HG03565 (cell line): Measurements from ENCODE around the gene SH3GL2.

Source experiments
- ATAC-seq: cut with Tn5 transposase; IDR thresholded peaks from one replicate; pipeline ENCODE4 v1.9.1; 2021; ENCODE audit warnings: mild to moderate bottlenecking, moderate library complexity; ENCODE audit not compliant: unreplicated experiment

Gene SH3GL2

DNA sequence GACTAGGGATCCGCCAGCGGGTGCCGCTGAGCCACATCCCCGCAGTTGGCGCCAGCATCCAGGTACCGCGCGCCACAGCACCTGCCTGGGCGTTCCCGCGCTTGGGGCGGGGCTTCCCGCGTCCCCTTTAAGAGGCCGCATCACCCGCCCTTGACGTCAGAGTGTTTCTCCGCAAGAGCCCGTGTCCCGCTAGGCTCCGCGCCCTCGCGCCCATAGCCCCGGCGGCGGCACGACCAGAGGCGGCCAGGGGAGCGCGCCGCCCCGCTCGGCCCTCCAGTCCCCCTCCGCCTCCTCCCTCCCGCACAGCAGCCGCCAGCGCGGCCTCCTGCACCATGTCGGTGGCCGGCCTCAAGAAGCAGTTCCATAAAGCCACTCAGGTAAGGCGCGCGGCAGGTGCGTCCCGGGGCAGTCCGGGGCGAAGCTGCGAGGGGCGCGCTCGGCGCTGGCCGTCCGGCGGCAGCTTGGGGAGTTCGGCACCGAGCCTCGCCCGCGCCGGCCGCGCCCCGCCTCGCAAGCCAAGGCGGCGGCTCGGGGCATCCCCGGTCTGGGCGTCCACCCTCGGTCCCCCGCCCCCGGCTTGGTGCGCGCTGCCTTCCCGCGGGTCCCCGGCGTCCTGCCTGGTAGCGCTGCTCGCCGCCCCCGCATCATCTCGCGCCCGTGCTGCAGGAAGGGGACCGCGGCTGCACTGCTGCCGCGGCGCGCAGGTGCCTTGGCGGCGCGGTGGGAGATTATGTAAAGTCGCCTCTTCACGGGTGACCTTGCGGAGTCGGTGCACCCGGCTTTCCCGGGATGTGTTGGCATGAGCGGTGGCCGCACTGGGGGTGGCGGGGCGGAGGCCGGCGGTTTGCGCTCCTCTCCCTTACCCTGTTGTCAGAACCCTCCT, at the start of gene SH3GL2:
TSS of gene SH3GL2 (plus strand) at position 156 of the 883 bp plus-strand sequence.
- no peak for ATAC-seq

DNA sequence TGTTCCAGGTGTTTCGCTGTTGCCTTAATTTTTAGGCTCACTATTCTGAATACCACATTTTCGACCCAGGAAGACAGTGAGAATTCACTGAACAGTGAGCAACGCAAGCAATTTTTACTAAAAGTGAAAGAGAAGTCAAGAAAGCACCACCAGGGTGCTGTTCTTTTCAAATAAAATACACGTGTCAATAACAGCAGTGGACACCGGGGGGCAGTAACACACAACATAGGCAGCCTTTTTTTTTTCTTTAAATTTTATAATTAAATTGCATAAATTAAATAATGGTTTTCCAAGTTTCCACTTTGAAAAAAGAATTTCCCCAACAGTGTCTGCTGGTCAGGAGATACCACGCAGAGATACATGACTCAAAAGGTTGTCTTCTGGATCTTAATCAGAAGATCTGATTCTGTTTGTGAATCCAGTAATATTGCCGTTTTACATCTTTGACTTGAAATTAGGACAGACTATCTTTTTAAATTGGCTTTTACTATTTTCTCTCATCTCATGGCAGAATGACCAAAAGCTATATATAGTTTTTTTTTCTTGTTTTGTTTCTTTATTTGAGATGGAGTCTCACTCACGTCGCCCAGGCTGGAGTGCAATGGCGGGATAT, 47.1 kb upstream of the SH3GL2 start:
- peak; percentile 80 for ATAC-seq

DNA sequence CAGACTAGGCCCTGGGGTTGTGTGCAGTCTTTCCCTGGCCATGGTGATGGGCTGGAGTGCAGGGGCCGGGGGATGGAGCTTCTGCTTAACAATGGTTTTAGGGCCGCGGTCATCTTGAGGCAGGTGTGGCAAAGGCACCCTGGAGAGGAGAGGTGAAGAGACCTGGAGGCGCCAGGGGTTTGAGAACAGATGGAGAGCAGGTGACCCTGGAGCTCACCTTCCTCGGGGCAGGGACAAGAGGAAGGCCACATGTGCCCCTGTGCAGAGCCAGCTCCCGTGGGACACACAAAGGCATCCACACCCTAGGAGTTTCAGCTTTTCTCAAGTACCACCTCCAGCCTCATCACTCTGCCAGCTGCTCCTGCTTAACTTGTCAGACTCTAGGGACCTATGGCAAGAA, 46.4 kb upstream of the SH3GL2 start:
- no peak for ATAC-seq

DNA sequence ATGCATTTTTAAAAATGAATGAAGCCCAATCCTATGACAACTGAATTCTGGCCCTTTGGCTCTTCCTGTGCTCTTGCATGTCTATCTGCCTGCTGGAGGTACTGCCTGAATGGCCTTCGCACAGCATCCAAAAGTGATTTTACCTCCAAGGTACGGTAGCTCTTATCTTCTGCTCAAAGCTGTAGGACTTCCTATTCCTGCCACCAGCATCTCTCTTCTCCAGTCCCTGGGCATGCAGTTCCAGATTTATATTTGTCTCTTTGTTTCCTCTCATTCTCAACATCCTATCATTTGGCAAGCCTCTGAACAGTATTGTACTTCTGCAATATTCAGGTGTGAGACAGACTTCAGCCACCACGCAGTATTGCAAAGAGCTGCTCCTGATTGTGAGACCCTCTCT, 43.7 kb upstream of the SH3GL2 start:
- no peak for ATAC-seq

DNA sequence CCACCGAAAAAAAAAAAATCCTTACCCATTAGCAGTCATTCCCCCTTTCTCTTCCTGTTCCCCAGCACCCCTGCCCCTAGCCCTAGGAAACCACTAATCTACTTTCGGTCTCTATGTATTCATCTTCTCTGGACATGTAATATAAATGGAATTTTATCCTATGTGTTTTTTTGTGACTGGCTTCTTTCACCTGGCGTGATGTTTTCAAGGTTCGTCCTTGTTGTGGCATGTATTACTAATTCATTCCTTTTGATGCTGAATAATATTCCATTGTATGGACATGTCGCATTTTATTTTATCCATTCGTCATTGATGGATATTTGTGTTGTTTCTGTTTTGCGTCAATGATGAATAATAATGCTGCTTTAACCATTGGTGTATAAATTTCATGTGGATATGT, 42.8 kb upstream of the SH3GL2 start:
- no peak for ATAC-seq

DNA sequence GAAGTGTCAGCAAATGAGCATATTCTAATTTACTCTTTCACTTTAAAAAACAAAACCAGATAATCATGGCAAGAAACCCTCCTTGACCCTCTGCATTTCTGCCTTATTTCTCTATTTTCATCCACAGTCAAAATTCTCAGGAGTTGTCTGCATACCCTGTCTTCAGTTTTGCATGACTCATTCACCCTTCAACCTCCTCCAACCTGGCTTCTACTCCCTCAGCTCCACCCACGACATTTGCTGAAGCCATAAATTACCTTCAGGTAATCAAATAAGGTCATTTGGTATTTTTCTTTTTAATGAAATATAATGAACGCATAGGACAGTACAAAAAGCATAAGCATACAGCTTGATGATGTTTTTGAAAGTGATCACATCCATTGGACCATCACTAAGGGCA, 27.8 kb upstream of the SH3GL2 start:
- ATAC-seq = no peak

DNA sequence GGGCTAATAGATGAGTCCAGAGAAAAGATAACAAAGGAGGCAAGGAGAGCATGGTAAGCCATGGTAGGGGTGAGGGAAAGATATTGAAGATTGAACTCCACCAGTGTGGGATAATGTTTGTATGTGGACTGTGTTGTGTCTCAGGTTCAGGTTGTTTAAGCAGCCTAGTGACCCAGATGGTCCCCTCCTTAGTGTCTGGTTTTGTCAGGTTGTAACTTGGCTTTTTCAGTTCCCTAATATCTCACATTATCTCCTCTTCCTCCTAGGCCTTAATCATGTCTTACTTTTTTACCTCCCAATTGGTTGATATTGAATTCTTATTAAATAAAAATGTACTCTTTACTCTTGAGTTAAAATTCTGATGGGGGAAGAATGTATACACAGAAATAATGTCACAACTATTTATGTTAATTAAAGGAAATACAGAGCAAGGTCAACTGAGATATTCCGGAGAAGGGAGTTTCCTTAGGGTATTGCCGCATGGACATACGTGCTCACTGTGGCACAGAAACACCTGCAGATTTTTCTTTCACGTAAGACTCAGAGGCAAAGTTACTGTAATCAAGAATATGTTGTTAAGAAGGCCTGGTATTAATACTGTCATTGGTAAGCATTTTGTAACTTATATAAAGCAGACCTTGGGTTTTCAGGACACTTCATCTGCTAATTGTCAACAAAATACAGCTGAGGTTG, 23.4 kb upstream of the SH3GL2 start:
- no peak for ATAC-seq

DNA sequence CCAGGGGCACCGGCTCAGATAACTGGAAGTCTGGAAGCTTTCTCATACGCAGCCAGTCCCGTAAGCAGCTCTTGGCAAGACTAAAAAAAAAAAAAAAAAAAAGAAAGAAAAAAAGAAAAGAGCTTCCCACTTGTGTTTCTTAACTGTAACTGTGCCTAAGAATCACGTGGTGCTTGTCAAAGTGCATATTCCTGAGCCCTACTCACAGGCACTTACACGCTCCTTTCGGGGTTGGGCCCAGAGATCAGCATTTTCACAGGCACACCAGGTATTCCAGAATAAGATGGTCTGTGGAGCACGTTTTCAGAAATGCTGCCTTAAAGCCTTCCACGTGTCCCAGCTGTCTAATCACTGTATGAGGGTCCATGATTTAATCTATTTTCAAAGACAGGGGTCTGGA, 22.6 kb upstream of the SH3GL2 start:
- ATAC-seq = no peak

DNA sequence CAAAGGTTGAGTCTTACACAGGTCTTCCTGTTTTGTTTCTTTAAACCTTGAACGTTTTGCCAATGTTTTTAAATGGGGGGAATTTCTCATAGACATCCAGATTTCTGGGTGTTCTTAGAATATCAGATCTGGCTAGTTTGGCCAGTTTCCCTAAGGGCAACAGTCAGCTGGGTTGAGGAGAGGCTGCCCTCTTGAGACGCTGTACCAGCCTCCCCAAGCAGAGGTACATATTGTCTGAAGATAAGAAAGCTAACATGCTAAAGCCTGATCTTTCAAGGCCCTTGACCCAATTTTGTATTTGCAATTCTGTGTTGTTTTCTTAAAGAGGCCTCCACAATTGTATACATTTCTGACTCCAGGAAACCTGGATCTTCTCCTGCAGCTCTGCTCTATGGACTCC, 21.9 kb upstream of the SH3GL2 start:
- no peak for ATAC-seq

DNA sequence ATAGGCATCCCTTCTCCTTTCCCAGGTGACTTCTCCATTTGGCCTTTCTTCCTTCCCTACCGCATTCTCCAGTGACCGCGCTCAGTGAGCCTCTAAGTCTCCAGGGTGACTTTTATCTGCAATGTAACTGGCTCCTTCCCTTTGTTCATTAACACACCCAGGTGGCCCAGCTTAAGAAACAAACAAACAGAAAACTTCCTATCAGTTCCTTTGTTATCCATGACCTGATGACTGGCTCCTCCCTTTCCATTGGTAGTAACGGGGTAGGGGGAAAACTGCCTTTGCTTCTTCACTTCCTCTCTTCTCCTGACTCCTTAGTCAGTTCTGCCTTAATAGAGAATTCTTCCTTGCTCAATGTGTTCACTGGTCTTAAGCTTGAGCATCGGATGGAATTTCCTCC, 7.0 kb upstream of the SH3GL2 start:
- ATAC-seq = no peak

DNA sequence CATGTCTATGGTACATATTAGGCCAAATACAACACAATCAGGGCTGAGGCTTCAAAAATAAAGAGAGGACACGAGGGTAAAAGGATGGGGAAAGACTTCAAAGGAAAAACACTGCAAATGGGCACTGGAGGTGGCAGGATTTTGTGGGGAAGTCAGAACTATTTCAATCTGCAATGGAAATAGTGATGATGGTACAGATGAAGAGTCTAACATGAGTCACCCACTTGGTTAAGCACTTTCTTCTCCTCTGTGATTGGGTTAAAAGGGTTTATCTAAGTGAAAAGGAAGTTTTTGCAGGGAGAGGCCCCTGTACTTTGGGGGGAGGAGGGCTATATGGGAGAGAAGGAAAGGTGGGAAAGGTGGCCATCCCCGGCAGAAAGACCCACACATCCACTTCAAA, 4.5 kb upstream of the SH3GL2 start:
- ATAC-seq = no peak

DNA sequence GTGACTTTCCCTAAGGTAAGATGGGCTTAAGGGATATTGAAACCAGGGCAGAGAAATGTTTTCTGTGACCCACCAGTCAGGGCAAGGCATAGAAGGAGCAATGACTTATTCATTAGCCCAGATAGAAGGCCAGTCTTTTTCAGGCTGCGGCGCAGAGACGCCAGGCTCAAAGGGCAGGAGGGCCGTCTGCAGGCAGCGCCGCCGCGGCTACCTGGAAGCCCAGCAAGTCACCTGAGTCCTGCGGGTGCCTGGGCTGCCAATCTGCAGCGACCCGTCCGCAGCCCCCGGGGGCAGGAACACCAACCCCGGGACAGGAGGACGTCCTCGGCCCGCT, 322 bp upstream of the SH3GL2 start:
- no peak for ATAC-seq

DNA sequence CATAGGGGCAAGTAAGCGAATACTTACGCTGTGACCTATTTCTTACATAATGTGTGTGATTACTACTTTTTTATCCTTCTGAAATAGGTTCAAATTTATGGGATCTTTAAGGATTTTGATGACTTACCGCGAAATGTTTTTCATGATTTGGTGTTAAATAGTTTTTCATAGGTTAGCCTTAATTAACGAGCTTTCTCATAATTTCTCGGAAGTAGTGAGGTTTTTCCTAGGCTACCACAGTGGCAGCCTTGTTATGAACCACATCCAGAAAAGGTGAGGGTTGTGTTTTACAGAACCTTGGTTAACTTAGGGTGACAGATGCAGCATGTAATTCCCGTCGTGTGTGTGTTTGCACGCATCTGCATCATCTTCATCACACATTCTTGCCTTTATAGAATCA, 1.3 kb downstream of the SH3GL2 start:
- no peak for ATAC-seq

DNA sequence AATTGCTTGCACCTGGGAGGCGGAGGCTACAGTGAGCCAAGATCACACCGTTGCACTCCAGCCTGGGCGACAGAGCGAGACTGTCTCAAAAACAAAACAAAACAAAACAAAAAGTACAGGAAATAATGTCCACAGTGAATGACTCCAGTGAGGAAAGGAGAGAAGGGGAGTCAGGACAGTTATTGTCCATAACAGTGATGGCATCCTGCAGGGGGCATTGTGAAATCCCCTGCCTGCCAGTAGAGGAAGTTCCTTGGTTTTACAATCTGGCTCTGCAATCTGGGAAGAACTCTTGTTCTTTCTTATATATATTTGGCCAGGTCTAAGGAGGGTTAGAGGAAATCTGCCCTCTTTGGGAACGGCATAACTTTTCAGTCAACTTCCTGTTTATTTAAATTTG, 8.2 kb downstream of the SH3GL2 start:
- ATAC-seq = no peak

DNA sequence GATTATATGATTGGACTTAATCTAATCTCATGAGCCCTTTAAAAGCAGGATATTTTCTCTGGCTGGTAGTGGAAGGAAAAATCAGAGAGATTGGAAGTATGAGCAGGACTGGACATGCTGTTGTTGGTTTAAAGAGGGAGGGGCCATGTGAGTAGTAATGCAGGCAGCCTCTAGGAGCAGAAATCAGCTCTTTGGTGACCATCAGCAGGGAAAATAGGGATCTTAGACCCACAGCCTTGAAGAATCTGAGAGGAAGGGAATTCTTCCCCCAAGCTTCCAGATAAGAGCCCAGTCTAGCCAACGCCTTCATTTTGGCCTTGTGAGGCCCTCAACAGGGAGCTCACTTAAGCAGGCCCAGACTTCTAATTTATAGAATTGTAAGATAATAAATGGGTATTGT, 9.5 kb downstream of the SH3GL2 start:
- no peak for ATAC-seq

DNA sequence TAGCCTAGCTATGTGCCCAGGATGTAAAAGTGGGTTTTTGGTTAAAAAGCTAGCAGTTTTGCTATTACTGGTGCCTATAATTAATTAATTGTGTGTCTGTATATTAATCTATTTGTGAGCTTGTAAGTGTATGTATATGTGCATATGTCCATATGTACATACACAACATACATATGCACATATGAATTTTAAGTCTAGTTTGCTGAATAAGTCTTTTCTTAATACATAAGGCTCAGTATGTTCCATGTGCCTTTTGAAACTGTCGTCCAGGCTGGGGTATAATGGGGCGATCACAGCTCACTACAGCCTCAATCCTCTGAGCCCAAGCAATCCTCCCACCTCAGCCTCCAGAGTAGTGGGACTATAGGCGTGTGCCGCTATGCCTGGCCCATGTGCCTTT, 10.1 kb downstream of the SH3GL2 start:
- ATAC-seq = no peak

DNA sequence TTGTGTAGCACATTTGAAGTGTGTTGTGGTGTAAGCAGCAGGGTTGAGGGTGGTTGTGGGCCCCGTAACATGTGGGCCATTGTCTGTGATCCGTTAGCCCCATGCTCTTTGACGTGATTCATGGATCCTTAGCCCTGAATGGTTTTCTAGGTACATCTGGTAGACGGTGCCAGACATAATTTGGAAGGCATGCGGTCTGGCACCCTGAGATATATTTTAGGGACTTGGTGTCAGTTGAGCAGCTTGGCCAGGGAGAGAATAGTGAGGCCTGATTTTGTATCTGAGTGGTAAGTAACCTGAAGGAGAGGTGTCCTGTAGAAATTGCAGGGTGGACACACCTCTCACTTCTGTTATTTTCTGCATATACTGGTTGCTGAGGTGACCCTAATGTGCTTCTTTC, 10.9 kb downstream of the SH3GL2 start:
- no peak for ATAC-seq

DNA sequence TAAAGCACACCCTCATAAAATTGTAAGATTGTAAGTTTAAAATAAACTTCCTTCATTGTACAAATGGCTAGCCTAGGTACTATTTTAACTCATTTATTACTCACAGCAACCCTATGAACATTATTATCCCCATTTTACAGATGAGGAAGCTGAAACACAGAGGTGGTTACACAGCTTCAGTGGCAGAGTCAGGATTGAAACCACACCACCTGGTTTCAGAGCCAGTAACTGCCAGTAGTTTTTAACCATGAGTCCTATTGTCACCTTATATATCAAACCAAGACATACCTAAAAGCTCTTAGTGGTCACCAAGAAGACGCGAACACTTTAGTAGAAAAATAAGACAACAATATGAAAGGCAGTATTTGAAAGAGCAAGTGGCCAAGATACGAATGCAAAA, 16.1 kb downstream of the SH3GL2 start:
- ATAC-seq = no peak

DNA sequence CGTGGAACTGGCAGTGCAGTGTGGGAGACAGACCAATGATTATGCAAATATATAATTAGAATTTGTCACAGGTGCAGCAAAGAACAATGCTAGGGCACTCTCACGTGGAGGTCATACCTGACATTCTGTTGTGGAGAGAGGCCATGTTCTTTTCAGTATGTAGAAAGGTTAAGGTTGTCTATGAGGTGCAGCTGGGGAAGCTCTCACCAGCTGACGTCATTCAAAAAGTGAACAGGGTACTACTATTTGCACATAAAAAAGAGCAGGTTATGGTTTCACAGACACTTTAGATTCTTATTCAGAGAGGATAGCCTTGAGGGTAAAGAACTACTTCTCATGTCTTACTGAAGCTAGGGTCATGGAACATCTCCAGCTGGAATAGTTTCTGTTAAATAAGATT, 19.1 kb downstream of the SH3GL2 start:
- no peak for ATAC-seq

DNA sequence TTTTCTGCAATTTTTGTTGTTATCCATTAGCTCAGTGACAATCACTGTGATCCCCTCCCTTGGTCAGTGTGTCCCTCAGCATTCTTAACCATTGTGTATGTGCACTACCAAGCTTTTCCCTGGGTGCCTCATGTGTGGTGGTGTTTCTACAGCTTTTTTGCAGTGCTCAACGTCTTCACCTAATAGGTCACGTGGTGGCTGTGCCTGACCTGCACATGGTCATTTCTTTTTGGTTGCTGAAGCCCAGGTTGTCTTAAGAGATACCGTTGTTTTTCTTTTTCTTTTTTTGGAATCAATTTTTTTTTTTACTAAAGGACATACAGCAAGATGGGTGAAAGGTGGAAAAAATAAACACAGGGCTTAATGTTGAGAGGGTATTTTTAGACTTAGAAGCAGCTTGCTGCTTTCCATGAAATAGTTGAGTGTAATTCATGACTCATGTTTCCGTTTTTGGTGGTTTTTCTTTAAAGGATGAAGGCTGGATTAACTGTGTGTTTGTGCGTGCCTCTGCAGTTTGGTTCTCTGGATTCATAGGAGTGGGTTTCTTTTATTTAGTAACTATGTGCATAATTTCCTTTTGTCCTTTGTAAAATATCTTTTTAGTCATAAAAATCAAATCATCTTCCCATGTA, 22.2 kb downstream of the SH3GL2 start:
- ATAC-seq = no peak

DNA sequence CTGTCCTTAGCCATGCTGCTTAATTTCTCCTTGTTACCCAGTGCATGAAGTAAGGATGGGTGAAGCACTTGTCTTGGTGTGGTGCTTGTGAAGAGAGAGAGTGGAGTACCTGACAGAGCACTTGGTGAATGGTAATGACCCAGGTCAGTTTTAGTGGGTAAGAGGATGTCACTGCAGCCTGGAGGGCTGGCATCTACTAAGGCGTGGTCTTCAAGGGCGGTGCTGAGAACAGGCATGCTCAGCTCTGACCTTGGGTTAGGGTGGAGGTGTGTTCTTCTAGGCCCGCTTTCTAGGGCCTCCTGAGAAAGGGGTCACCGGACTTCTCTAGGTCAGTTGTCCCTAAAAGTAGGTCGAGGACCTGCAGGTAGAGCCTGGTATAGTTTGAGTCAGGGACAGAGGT, 25.7 kb downstream of the SH3GL2 start:
- no peak for ATAC-seq
